Epidermal melanocyte (primary cell): ENCODE data around the gene TMEM131L.
"Not testable (repeated sequence)": the region's sequence is repeated elsewhere in the genome, so short reads cannot be mapped to it uniquely, and the experiment has no call there.

ENCODE experiments used
- DNase-seq: peaks from one replicate; pipeline ENCODE4 v3.0.0; 2011; ENCODE audit warnings: low spot score; ENCODE audit not compliant: insufficient read length

TMEM131L gene

DNA sequence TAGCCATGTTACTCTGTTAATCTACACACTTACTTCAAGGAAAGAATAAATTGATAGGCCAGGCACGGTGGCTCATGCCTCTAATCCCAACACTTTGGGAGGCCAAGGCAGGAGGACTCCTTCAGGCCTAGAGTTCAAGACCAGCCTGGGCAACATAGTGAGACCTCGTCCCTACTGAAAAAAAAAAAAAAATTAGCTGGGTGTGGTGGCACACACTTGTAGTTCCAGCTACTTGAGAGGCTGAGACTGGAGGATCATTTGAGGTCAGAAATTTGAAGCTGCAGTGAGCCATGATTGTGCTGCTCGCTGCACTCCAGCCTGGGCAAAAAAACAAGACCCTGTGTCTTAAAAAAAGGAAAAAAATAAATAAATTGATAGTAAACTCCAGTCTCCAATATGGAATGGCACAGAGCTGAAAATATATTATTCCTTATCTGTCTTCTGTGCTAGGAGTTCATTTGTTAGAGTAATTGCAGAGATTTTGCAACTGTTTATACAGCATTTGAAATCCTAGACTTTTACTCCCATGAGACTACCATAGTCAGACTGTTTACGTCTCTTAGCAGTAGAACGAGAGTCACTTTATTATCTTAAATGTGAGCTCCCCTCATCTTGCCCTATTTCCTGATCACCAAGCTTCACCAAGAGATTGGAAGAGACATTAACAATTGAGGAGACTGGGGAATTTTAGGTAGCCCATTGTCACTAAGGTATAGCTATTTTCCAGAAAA, 18.8 kb upstream of the TMEM131L start:
- DNase-seq, result no peak

DNA sequence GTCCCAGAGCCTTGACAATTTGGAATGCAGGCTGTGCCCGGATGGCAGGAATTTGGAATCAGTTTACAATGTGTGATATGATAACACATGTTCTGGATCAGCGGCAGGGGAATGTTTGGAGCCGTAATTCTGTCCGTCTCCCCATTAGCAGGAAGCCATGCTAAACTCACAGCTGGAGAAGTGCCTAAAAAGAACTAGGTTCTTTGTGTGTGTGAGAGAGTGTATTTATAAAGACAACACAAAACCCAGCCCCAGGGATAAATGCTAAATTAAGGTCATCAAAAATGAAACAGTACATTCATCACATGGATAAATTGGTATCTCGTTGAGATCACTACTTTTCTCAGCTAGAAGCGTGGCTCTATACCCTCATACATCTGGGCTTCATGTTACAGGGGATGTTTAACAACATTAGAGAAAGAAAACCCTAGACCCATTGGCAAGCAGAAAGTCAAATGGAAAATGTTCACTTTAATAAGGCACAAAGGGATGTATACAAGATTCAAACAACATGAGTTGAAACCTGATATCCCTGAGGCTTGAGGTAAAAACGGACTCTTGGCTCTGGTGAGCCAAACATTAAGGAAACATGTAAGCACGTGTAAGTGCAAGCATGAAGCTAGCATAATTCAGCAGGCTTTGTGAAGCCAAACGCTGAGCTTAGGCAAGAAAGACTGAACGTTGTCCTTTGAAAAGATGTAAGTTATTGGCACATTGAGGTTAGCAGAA, 18.0 kb upstream of the TMEM131L start:
- peak; percentile 71 for DNase-seq

DNA sequence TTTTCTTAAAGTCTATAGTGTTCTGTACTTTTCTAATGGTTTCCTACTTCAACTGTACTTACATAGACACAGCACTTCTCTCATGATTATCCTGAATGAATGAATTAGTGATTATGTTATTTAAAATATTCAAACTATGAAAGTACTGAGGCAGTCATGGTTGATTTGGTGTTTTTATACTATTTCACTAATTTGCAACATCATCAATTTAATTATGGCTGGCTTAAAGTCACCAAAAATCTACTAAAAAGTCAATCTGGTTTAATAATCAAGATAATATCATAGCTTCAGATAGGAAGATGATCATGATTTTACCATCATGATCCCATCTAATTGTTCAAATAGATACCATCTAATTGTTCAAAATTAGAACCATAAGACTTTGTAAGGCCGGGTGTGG, 16.8 kb upstream of the TMEM131L start:
- no peak for DNase-seq

DNA sequence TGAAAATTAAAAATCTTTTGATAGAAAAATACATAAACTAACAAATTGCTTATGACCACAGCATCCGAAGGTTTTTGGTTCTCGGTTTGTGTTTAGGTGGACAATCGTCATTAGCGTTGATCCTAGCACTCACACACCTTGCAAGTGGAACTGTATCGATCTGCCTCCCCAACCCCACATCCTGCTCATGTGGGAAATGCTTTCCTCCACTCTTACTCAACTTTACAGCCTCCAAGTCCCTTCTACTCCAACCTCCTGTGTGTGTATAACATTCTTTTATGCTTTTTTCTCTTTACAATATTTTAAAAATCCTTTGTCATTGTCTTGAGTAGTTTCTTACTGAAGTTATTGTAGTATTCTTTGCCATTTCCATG, 15.6 kb upstream of the TMEM131L start:
- DNase-seq, result no peak

DNA sequence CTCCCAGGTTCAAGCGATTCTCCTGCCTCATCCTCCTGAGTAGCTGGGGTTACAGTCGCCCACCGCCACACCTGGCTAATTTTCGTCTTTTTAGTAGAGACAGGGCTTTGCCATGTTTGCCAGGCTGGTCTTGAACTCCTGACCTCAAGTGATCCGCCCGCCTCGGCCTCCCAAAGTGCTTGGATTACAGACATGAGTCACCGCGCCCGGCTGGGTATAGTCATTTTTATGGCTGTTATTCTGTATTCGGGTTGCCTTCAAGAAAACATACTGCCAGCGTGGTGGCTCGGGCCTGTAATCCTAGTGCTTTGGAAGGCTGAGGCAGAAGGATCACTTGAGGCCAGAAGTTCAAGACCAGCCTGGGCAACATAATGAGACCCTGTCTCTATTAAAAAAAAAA, 15.0 kb upstream of the TMEM131L start:
- DNase-seq, result not testable (repeated sequence)

DNA sequence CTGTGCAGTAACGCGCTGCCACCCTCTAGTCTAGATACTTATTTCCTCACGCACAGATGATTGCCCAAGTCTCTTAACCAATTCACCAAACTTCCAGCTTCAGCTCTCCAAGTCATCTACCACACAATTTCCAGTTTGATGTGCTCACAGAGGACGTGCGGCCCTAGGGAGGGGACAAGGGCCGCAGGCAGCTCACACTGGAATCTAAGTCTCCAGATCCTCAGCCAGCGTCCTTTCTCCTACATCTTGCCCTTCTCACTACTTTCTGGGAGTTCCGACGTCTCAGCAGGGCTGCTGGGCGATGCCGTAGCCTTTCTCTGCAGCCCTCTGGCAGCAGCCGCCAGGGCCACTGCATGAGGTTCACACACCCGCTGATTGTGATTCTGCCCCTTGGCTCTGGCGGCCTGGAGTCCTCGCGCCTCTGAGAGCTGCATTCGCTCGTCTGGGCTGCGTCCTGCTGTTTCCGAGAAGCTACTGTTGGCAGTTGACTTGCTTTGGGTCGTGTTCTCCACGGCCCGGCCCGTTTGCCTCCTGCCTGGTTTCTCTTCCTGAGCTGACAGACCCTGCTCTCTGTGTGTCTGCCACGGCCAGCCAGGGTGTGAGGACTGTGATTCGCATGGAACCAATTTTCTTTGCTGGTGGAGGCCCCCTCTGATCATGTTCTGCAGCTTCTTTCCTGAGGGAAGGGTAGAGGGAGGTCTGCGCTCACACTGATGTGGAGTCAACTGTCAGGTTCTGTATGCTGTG, 14.1 kb upstream of the TMEM131L start:
- no peak for DNase-seq

DNA sequence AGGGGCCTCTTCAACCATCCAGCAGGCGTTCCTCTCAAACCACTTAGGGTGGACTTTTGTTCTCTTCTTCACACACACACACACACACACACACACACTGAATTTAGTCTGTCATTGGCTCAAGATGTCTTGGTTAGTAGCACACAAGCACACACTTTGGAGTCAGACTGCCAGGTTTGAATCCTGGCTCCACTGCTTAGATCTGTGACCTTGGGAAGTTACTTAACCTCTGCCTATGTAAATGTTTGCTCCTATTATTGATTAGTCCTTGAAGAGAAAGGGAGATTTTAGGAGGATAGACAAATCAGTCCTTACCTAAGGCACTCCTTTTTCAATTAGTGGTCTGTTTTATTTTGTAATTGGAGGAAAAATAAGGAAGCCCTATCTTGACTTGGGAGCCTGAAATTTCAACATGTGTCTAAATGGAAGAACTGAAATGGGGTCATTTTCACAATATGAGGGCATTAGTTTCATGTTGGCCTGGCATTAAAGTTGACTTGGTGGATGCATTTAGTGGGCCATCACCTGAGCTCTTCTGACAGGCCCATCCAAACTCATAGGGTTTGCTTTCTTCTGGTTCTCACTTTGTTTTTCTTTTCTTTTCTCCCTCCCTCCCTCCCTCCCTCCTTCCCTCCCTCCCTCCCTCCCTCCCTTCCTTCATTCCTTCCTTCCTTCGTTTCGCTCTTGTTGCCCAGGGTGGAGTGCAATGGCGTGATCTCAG, 13.3 kb upstream of the TMEM131L start:
- DNase-seq, result no peak

DNA sequence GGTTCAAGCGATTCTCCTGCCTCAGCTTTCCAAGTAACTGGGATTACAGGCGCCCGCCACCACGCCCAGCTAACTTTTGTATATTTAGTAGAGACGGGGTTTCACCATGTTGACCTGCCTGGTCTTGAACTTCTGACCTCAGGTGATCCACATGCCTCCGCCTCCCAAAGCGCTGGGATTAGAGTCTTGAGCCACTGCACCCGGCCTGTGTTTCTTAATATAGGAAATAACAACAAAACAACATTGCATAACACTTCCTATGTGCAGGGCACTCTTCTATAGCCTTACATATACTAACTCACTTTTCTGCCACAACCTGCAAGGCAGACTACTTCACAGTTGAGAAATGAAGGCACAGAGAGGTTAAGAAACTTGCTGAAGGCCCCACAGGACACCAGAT, 12.8 kb upstream of the TMEM131L start:
- no peak for DNase-seq

DNA sequence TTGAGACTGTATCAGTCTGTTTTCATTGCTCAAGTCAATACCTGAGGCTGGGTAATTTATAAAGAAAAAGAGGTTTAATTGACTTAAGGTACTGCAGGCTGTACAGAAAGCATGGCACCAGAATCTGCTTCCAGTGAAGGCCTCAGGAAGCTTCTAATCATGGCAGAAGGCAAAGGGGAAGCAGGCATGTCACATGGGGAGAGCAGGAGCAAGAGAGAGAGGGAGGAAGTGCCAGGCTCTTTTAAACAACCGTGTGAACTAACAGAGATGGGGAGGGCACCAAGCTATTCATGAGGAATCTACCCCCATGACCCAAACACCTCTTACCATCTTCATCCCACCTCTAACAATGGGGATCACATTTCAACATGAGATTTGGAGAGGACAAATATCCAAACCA, 7.2 kb upstream of the TMEM131L start:
- no peak for DNase-seq

DNA sequence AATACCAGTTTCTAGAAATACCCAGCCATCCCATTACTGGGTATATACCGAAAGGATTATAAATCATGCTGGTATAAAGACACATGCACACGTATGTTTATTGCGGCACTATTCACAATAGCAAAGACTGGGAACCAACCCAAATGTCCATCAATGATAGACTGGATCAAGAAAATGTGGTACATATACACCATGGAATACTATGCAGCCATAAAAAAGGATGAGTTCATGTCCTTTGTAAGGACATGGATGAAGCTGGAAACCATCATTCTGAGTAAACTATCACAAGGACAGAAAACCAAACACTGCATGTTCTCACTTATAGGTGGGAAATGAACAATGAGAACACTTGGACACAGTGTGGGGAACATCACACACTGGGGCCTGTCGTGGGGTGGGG, 4.6 kb upstream of the TMEM131L start:
- not testable (repeated sequence) for DNase-seq

DNA sequence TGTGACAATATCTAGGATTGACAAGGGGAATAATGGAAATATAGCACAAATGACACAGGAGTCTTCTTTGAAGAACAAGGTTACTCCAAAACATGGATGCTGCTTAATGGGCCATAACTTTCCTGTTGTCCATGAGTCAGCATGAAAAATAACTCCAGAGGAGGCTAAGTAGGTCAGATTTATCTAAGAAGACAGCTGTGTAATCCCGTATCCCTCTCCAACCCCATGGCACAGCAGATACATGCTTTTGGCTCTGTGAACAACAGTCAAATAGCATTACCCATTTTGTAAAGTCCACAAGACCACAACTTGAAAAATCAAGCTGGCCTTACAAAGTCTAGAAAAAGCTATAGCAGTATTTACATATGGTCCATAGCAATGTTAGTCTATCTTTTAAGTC, 2.1 kb upstream of the TMEM131L start:
- no peak for DNase-seq

DNA sequence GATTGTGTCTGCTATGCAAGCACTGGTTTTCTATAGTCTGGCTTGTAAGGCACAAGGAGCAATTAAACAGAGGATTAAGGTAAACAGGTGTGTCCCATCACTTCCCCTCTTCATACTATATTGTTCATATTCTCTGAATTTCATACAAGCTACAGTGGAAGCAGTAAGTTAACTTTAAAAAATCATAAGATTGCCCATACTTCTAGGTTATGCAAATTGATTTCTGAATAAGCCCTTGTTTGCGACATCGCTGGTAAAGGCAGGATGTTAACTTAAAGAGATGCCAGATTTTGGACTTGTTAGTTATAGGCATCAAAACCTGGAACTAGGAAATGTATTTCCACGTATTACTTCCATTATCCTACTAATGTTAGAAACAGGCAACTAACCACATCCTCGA, 1.0 kb upstream of the TMEM131L start:
- DNase-seq, result no peak

DNA sequence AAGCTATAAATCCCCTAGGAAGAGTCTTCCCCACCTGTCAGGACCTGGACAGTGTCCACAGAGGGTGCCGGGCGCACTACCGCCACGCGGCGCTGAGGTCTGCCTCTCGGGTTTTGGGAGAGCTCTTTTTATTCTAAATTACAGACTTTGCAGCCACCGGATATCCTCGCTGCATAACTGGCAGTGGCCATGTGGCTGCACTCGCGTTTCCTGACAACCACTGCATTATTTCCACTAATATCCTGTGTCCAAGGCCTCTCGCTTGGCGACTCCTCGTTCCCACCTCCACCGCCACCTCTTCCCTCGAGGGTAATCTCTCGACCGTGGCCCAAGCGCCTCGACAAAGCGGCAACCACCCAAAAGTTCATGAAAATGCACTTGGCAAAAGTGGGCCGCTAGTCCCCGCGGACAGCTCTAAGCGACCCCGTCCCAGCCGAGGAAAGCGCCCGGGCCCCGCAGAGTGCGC, 512 bp upstream of the TMEM131L start:
- DNase-seq, result peak; percentile 66

DNA sequence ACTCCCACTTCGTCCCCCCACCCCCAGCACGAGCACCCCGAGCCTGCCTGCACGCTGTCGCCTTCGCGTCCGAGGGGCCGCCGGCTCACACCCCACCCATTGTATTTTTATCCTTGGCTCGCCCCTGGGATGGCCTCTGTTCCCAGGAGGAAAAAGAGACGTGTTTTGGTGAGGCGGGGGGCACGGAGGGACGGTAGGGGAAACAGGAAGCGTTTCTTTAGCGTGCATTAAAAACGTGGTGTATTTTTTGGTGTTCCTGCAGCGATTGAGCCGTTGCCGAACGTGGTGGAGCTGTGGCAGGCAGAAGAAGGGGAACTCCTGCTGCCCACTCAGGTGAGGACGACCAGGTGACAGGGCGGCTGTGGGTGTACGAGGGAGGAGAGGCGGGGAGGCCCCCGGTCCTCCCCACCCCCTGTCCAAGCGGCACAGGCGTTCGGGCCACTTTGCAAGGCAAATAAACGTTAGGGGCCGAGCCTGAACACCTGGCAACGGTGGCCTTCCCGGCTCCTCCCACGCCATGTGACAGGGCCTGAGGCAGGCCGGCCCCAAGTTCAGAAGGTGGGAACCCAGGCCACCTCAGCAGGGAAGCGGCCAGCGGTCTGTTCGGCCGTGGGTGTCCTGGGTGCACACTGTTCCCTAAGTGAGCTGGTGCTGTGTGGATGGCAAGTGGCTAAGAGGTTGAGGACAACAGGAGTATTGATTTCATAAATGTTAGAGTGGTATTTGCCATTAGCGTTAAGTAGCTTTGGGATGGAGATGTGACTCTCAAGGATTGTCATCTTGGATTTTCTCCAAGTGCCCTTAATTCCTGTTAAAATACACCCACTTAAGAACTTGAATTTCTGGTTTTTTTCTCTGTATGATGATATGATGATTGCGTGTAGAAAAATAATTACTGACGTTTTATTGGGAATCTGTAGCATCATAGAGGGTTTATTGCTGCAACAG, 1.1 kb downstream of the TMEM131L start:
- DNase-seq, result no peak

DNA sequence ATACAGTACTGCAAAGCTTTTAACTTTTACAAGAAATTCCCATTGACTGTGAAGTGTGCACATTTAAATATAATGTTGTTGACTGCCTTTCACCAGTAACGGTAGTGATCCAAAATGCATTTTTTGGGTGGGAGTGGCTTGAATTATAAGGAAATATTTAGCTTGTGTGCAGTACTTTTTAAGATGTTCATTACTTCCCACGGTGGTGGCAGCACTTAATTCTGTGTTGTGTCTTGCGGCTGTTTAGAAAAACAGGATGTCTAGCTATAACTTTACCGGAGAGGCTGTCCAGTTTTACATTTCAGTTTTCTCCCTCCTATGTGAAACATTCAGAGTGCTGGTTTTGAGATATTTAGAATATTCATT, 1.7 kb downstream of the TMEM131L start:
- no peak for DNase-seq

DNA sequence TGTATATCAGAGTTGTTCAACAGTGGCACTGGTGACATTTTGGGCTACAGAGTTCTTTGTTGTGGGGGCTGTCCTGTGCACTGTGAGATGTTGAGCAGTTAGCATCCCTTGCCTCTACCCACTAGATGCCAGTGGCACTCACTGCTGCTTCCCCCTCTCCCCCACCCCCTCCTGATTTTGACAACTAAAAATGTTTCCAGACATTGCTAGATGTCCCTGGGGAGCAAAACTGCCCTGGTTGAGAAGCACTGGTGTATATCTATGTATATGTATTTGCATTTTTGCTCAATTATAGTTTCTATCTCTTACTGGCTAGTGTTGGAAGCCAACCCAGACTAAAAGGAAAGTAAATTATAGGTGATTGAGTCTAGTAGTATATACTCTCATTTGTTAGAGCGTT, 2.4 kb downstream of the TMEM131L start:
- DNase-seq, result no peak

DNA sequence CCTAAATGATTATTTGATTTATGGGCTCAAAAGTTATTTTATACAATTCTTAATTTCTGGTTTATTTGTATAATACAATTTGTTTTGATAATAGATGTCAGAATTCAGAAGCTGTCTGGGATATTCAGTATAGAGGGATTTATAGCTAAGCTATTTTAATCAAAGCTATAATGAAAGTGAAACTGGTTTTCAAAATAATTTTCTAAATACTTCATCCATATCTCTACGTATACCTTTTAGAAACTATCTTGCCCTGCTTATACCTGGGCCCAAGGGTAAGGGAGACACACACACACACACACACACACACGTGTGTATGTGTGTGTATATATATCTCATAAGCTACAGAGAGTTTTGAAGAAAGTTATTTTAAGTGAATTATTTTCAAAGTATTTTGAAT, 2.9 kb downstream of the TMEM131L start:
- no peak for DNase-seq

DNA sequence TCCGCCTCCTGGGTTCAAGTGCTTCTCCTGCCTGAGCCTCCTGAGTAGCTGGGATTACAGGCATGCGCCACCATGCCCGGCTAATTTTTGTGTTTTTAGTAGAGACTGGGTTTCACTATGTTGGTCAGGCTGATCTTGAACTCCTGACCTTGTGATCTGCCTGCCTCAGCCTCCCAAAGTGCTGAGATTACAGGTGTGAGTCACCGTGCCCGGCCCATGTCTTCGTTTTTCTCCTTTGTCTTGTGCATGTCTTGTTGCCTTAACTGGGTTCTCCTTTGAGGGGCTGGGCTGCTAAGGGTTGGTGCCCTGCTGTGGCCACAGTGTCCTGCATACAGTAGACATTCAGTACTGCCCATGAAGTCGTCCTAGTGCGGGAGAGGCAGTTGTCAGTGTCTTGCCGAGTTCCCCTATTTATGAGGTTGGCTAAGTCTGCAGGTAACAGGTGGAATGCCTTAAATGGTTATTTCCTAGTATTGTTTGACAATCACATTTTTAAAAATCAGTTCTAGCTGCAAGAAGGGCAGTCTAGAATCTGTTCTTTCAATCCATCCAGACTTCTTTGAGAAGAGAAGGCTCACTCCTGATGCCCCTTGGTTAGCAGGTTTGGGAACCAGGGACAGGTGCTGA, 5.0 kb downstream of the TMEM131L start:
- not testable (repeated sequence) for DNase-seq

DNA sequence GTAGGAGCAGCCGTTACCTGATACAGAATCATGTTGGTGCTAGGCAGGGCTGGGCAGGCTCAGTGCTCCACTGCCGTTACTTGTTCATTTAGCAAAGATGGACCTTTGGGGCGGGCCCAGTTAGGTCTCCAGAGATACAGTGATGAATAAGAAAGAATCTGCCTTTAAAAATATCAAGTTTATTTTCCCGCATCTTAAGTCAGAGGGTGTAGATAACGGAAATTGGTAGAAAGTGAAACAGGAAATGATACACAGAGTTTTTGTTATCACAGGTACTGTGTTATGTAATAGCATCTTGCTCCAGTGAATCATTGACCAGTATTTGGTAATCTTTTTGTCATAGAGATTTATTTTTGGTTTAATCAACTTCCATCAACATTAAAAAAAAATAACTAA, 5.5 kb downstream of the TMEM131L start:
- no peak for DNase-seq
